NCI-H510A (cell line): Measurements from ENCODE around the gene PRKCE.

Source experiments
- DNase-seq: peaks from one replicate; lab custom pipeline; 2025; lab: John Stamatoyannopoulos, UW

Gene PRKCE

DNA sequence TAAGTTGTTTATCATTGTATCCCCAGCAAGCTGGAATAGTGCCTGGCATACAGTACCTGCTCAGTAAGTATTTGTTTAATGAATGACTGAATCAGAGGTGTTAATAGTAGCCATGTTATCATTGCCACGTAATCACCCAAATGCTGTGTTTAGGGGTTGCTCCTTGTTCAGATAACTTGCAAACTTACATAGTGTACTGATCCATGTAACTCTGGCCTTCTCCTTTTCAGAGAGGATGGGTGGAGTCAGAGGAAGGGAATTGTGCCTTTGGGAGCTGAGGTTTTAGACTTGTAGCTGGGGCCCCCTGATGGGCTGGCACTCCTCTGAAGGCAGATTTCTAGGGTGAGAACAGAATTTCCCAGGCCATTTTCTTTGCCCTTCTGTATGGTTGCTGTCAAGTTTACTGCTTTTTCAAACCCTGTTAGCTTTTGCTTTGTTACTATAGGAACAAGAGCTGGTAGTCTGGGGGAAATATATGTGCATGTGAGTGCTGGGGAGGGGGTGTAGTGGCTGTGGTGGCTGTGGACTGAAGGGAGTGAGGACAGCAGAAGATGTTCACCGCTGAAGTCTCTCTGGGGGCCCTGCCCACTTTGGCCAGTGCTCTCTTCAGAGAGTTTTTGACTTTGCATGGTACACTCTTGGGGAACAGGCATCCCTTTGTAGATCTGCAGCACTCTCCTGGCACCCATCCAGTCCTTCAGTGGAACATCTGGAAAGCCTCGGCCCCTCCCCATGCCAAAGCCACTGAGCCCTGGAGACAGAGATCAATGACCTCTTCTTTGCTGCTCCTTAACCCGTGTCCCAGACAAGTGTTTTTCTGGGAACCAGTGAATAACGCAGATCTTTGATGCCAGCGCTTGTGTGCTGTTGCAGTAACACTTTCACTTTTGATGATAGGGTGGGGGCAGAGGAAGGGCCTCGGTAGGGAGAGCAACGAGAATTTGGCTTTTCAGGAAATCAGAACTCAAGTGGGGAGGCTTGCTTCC lies 209.0 kb downstream of the PRKCE start:
- DNase-seq: no peak

DNA sequence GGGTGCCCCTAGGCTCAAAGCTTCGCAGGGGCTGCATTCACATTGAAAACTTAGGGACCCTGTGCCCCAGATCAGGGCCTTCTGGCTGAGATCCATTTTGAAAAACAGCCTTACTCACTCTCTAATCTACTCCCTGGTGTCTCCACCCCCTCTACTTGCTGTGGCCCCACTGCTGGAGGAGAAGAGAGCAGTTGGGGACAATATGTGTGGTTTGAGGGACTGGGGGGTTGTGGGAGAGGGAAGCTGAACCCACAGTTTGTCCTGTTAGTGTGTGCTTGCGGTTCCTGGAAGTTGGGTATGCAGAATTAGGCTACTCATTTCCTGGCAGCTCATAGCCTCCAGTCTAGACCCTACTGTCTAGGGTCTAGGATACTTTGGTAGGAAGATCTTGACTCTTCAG lies 211.4 kb downstream of the PRKCE start:
- DNase-seq: no peak

DNA sequence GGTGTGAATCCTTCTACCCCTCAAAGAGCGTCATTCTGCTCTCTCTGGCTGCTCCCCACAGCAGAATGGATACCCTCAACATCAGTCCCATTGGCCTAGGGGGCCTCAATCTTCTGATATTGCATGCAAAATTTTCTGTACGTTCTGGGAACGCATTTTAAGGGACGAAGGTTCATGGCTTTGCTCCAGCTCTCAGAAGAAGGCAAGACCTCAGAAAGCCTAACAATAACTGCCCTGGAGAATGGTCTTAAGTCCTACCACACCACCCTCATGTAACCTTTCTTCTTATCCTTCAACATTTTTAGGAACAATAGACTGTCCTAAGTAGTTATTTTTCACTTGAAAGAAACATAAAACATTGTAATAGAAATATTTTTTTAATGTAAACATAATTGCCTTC lies 212.6 kb downstream of the PRKCE start:
- no peak for DNase-seq

DNA sequence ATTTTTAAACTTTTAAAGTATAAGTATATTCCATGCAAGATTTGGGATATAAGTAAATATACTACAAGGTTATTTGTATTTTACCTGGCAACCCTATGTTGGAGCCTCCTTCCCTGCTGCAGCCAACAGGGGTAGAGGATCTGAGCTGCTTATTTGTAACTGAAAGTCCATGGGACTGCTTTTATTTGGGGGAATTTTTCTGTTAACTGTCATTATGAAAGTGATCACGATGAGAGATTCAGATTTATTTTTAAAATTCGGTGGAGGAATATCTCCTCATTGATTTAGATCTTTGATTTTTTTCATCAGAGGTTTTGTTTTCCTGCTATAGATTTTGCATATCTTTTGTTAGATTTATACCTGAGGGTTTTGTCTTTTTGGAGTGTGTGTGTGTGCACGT lies 215.9 kb downstream of the PRKCE start:
- no peak for DNase-seq

GRCh38 chr2:45867800-45868199 lies 216.3 kb downstream of the PRKCE start:
- DNase-seq: no peak

DNA sequence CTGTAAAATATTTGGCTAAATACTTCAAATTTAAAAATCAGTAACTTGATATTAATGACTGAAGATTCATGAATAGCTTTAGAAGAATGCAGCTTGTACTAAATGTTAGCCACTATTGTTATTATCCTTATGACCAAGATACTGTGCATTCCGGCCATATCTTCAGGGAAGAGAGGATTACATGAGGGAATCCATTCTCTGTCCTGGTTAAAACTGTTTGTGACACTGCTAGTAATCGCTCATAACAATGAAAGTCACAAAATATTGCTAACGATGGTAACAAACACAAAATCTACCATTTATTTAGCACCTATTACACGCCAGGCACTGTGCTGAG lies 217.7 kb downstream of the PRKCE start:
- DNase-seq: no peak

- no peak for DNase-seq
Observed at GRCh38 chr2:45871025-45871424, 219.6 kb downstream of the PRKCE start.

GRCh38 chr2:45871541-45871940 lies 220.1 kb downstream of the PRKCE start:
- no peak for DNase-seq

- no peak for DNase-seq
Observed at GRCh38 chr2:45872211-45872610, 220.7 kb downstream of the PRKCE start.

DNA sequence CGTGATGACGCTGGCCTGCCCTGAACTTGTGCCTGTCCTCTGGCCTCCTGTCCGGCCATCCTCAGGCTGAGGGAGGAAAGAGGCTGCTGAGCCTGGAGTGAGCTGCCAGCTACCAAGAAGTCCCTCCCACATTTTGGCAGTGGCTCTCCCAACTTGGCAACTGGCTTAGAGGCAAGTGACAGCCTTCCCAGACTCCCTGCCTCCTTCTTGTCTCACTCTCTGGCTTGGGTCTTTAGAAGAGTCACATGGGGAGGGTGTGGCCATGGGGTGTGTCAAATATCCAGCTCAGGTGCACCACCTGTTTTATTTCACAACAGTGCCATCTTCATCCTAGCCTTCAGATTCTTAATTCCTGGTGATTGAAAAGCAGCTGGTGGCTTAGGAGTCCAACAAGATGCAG lies 222.9 kb downstream of the PRKCE start:
- DNase-seq: peak; percentile 29

- DNase-seq: no peak
Observed at GRCh38 chr2:45876611-45877010, 225.1 kb downstream of the PRKCE start.

DNA sequence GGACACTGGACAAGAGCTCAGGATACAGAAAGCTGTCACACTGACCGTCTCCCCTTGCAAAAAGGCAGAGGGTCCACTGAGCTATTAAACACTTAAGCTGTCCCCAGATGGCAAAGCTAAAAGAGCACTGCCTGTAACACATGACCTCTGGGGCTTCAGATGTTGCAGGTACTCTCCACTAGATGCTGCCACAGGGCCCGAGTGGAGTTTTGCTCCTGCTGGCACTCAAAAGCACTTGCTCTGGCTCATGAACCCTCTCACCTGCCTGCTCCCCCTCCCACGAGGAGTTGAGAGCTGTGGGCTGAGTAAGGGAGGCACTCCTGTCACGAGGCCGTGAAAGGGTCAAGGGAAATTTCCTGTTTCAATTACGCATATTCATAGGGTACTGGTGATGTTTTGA lies 227.9 kb downstream of the PRKCE start:
- DNase-seq: no peak

GRCh38 chr2:45879936-45880335 lies 228.5 kb downstream of the PRKCE start:
- DNase-seq: no peak

GRCh38 chr2:45881970-45882581 lies 230.6 kb downstream of the PRKCE start:
- DNase-seq: no peak

- no peak for DNase-seq
Observed at GRCh38 chr2:45882707-45883602, 231.5 kb downstream of the PRKCE start.

GRCh38 chr2:45883603-45884000 lies 232.1 kb downstream of the PRKCE start:
- no peak for DNase-seq

GRCh38 chr2:45884126-45884525 lies 232.7 kb downstream of the PRKCE start:
- DNase-seq: no peak

DNA sequence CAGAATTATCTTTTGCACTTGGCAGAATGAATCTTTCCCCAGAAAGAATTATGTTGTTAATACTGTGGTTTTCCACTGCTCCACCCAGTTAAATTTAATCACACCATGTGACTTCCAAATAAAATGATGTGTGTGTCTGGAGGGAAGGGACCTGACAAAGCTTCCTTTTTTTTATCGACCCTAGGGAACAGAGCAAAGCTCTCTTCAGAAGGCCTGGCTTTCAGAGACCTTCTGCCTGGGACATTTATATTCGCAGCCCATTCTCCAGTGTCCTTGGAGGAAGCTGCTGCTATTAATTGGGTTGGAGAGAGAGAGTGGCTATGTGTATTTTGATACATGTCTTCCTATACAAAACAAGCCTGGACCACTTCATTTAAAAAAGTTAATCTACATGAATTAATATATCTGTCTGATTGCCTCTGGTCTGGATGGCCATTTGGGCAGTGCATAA lies 233.7 kb downstream of the PRKCE start:
- no peak for DNase-seq

- DNase-seq: no peak
Observed at GRCh38 chr2:45886171-45886663, 234.7 kb downstream of the PRKCE start.

DNA sequence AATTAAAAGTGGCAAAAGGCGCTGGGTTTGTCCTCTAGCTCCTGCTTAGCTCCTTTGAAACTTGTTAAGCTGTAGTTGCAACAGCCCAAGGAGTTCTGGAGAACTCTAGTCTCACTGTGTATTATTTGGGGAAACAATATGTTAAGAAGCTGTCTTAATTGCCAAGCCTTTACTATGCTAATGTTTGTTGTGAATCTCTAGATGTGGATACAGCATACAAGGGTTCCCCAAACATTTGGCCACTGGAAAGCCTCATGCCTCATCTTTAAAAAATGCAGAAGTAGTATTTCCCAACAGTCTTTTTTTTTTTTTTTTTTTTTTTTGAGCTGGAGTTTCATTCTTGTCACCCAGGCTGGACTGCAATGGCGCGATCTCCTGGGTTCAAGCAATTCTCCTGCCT lies 236.7 kb downstream of the PRKCE start:
- DNase-seq: no peak

DNA sequence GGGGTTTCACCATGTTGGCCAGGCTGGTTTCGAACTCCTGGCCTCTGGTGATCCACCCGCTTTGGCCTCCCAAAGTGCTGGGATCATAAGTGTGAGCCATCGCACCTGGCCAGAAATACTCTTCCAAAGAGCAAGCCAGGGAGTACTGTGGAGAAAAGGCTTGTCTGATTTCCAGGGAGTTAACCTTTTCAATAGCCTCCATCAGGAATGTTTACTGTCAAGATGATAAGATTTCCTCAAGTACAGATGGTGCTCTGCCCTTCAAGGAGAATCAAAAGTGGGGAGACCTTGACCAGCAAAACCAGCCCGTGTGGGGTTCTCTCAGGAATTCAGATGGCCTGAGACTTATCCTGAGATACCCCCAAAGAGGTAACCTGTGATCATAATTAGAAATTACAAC lies 237.2 kb downstream of the PRKCE start:
- no peak for DNase-seq

DNA sequence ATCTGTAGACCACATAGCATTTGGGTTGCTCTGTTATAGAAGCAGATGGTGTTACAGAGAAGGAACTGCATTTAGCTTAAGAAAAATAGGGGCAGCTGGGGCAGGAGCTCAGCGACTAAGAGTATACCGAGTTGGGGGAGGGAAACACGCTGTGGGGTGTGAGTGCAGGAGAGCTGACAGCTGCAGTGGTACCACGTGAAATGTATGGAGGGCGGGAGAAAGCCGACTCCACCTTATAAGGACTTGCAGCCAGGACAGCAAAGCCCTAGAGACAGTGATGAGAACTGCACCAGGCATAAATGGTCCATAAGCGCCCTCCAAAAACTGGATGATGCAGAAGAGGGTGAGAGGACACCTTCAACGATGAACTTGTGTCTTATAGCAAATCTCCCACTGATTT lies 237.6 kb downstream of the PRKCE start:
- peak; percentile 86 for DNase-seq
